Stimulated activated CD8-positive, alpha-beta memory T cell treated with anti-CD3 and anti-CD28 coated beads, Interleukin-15, amount 100 ng/mL, for 4 hours (primary cell): ENCODE results near the gene JADE2.
"Not testable (repeated sequence)": the region's sequence is repeated elsewhere in the genome, so short reads cannot be mapped to it uniquely, and the experiment has no call there.

Source experiments
- DNase-seq, 2 donors: peaks; one replicate each; pipeline ENCODE4 v3.0.0-alpha.2; 2020; ENCODE audit warnings: low read depth in 2 of 2

Gene JADE2

GRCh38 chr5:134590992-134591659, 65.7 kb downstream of the JADE2 start:
- no peak for DNase-seq

- no peak for DNase-seq
These were observed 66.8 kb downstream of the JADE2 start for GRCh38 chr5:134592141-134592746.

- DNase-seq = no peak
These were observed 68.9 kb downstream of the JADE2 start for GRCh38 chr5:134594336-134594735.

GRCh38 chr5:134594797-134595457, 69.5 kb downstream of the JADE2 start:
- no peak for DNase-seq

GRCh38 chr5:134595458-134595838, 70.0 kb downstream of the JADE2 start:
- no peak for DNase-seq

GRCh38 chr5:134599820-134600219, 74.3 kb downstream of the JADE2 start:
- not testable (repeated sequence) for DNase-seq

GRCh38 chr5:134600600-134600999, 75.1 kb downstream of the JADE2 start:
- DNase-seq = no peak

- no peak for DNase-seq
These were observed 77.6 kb downstream of the JADE2 start for GRCh38 chr5:134603059-134603458.

- DNase-seq = no peak
These were observed 79.4 kb downstream of the JADE2 start for GRCh38 chr5:134604908-134605307.

GRCh38 chr5:134606726-134607125, 81.3 kb downstream of the JADE2 start:
- DNase-seq = no peak

- DNase-seq = no peak
These were observed 83.1 kb downstream of the JADE2 start for GRCh38 chr5:134608555-134608954.

- no peak for DNase-seq
These were observed 83.9 kb downstream of the JADE2 start for GRCh38 chr5:134609232-134609851.

- no peak for DNase-seq
These were observed 85.3 kb downstream of the JADE2 start for GRCh38 chr5:134610725-134611124.

- no peak for DNase-seq
These were observed 86.0 kb downstream of the JADE2 start for GRCh38 chr5:134611515-134611914.

GRCh38 chr5:134614450-134615085, 89.1 kb downstream of the JADE2 start:
- DNase-seq = no peak

- no peak for DNase-seq
These were observed 95.2 kb downstream of the JADE2 start for GRCh38 chr5:134620634-134621033.

GRCh38 chr5:134625559-134625958, 100.1 kb downstream of the JADE2 start:
- no peak for DNase-seq

- DNase-seq = no peak
These were observed 101.0 kb downstream of the JADE2 start for GRCh38 chr5:134626369-134627014.
